Ovary (tissue), 3 donors: Measurements from ENCODE around the gene NLGN1.

ENCODE experiments used
- CTCF ChIP-seq, 3 donors: fragments of 450-650 bp in 2 of 3; fragments of 200-600 bp in 1 of 3; IDR thresholded peaks; one replicate each; pipeline versions ENCODE4 v1.5.1 to v1.8.0; 2016 to 2022; ENCODE audit warnings: antibody characterized with exemption in 3 of 3, mild to moderate bottlenecking in 1 of 3
- EP300 ChIP-seq: sonication (generic); formaldehyde crosslinking; IDR thresholded peaks from one replicate; pipeline ENCODE4 v1.6.1; 2017; ENCODE audit warnings: antibody characterized with exemption
- POLR2A ChIP-seq: fragments of 450-650 bp; IDR thresholded peaks from one replicate; pipeline ENCODE4 v1.6.1; 2017; ENCODE audit warnings: antibody characterized with exemption, mild to moderate bottlenecking, moderate library complexity
- donor health status: DM: no; HTN: no; CAD: no.

GRCh38 chr3:173688216-173688842 lies 290.8 kb downstream of the NLGN1 start:
- TF ChIP-seq CTCF (IDR thresholded peaks at IDR 0.05) (no peak), EP300 (no peak), POLR2A (no peak)
